Measurements from ENCODE around the gene STH. TPM values are rescaled to one million over a fixed set of nuclear protein-coding genes. Genes with fewer than 3 reads are reported as not detected.

STH gene
- total and polyA plus RNA-seq, 10 of the 15 experiments (the other 5 are each of a cell fraction or from before 2014, with no cell fraction given), result not detected

DNA sequence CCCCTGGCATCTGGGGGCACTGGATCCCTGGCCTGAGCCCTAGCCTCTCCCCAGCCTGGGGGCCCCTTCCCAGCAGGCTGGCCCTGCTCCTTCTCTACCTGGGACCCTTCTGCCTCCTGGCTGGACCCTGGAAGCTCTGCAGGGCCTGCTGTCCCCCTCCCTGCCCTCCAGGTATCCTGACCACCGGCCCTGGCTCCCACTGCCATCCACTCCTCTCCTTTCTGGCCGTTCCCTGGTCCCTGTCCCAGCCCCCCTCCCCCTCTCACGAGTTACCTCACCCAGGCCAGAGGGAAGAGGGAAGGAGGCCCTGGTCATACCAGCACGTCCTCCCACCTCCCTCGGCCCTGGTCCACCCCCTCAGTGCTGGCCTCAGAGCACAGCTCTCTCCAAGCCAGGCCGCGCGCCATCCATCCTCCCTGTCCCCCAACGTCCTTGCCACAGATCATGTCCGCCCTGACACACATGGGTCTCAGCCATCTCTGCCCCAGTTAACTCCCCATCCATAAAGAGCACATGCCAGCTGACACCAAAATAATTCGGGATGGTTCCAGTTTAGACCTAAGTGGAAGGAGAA is 13.5 kb downstream of the STH start (continued):
- TF ChIP-seq, protein P1, sequence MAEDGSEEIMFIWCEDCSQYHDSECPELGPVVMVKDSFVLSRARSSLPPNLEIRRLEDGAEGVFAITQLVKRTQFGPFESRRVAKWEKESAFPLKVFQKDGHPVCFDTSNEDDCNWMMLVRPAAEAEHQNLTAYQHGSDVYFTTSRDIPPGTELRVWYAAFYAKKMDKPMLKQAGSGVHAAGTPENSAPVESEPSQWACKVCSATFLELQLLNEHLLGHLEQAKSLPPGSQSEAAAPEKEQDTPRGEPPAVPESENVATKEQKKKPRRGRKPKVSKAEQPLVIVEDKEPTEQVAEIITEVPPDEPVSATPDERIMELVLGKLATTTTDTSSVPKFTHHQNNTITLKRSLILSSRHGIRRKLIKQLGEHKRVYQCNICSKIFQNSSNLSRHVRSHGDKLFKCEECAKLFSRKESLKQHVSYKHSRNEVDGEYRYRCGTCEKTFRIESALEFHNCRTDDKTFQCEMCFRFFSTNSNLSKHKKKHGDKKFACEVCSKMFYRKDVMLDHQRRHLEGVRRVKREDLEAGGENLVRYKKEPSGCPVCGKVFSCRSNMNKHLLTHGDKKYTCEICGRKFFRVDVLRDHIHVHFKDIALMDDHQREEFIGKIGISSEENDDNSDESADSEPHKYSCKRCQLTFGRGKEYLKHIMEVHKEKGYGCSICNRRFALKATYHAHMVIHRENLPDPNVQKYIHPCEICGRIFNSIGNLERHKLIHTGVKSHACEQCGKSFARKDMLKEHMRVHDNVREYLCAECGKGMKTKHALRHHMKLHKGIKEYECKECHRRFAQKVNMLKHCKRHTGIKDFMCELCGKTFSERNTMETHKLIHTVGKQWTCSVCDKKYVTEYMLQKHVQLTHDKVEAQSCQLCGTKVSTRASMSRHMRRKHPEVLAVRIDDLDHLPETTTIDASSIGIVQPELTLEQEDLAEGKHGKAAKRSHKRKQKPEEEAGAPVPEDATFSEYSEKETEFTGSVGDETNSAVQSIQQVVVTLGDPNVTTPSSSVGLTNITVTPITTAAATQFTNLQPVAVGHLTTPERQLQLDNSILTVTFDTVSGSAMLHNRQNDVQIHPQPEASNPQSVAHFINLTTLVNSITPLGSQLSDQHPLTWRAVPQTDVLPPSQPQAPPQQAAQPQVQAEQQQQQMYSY (CRISPR knock-in tag; IDR thresholded peaks at IDR 0.05), result no peak
- TF ChIP-seq STAT1 (conservative IDR thresholded peaks at IDR 0.05), result no peak
- TF ChIP-seq, protein P2, sequence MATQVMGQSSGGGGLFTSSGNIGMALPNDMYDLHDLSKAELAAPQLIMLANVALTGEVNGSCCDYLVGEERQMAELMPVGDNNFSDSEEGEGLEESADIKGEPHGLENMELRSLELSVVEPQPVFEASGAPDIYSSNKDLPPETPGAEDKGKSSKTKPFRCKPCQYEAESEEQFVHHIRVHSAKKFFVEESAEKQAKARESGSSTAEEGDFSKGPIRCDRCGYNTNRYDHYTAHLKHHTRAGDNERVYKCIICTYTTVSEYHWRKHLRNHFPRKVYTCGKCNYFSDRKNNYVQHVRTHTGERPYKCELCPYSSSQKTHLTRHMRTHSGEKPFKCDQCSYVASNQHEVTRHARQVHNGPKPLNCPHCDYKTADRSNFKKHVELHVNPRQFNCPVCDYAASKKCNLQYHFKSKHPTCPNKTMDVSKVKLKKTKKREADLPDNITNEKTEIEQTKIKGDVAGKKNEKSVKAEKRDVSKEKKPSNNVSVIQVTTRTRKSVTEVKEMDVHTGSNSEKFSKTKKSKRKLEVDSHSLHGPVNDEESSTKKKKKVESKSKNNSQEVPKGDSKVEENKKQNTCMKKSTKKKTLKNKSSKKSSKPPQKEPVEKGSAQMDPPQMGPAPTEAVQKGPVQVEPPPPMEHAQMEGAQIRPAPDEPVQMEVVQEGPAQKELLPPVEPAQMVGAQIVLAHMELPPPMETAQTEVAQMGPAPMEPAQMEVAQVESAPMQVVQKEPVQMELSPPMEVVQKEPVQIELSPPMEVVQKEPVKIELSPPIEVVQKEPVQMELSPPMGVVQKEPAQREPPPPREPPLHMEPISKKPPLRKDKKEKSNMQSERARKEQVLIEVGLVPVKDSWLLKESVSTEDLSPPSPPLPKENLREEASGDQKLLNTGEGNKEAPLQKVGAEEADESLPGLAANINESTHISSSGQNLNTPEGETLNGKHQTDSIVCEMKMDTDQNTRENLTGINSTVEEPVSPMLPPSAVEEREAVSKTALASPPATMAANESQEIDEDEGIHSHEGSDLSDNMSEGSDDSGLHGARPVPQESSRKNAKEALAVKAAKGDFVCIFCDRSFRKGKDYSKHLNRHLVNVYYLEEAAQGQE (IDR thresholded peaks at IDR 0.05; ENCODE audit: low read depth, low read length), result no peak
- no peak for TF ChIP-seq FOXM1 (IDR thresholded peaks at IDR 0.05; ENCODE audit: low read depth, low read length)
- no peak for TF ChIP-seq ZNF274 (IDR thresholded peaks at IDR 0.05; ENCODE audit: insufficient read depth, insufficient read length)

DNA sequence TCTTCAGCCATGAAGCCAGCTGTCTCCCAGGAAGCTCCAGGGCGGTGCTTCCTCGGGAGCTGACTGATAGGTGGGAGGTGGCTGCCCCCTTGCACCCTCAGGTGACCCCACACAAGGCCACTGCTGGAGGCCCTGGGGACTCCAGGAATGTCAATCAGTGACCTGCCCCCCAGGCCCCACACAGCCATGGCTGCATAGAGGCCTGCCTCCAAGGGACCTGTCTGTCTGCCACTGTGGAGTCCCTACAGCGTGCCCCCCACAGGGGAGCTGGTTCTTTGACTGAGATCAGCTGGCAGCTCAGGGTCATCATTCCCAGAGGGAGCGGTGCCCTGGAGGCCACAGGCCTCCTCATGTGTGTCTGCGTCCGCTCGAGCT is 14.1 kb downstream of the STH start:
- ATAC-seq, result no peak
- no peaks in the 10 kb centered on the region for H3K27me3 ChIP-seq (replicated peaks in 1 of 2; ENCODE audit: control insufficient read depth in 2 of 2, insufficient read depth in 2 of 2, low read length in 1 of 2)
- ChIA-PET POLR2A (no interaction called here), CTCF (no interaction called here), SMC1A (ENCODE audit: uncharacterized antibody, unreplicated experiment) (no interaction called here), RAD21 (ENCODE audit: unreplicated experiment) (no interaction called here)
- no peak overlapping the region for H2AFZ ChIP-seq (ENCODE audit: control insufficient read depth, low read depth, low read length)
- no peaks in the 10 kb centered on the region for H3K36me3 ChIP-seq (ENCODE audit: control insufficient read depth in 2 of 2, insufficient read depth in 2 of 2, low read length in 1 of 2)
- no peaks in the 10 kb centered on the region for H3K4me1 ChIP-seq (ENCODE audit: control insufficient read depth, insufficient read depth, low read length)
- H3K27ac ChIP-seq (ENCODE audit: control insufficient read depth, insufficient read depth), result no peak overlapping the region
- no peaks in the 10 kb centered on the region for H3K9me3 ChIP-seq (replicated peaks; ENCODE audit: control insufficient read depth, insufficient read depth, low read length)
- no TSS peak for BruUV-seq (replicated peaks)
- FAIRE-seq, result no peak
- H3K4me3 ChIP-seq, result no peak overlapping the region
- in situ Hi-C loops (cut with MboI), result no loop called here
- 42% methylated on average over 7 of the region's 7 CpGs for WGBS (ENCODE audit: insufficient coverage, insufficient replicate concordance, low lambda C conversion rate, missing lambda C conversion rate)
- no peak for DNase-seq (ENCODE audit: low read depth, low spot score)
- H3K4me2 ChIP-seq (ENCODE audit: control insufficient read depth, insufficient read depth), result no peak overlapping the region
- no peaks in the 10 kb centered on the region for H4K20me1 ChIP-seq (ENCODE audit: control insufficient read depth, insufficient read depth)
- intact Hi-C loops (cut with micrococcal nuclease; ENCODE audit: unreplicated experiment), result no loop called here
- H3K79me2 ChIP-seq (ENCODE audit: control insufficient read depth, insufficient read depth, low read length), result no peaks in the 10 kb centered on the region
- H3K9ac ChIP-seq (ENCODE audit: control insufficient read depth, insufficient read depth, low read length), result no peak overlapping the region
- no peak for TF ChIP-seq TAF1 (IDR thresholded peaks at IDR 0.05; ENCODE audit: borderline replicate concordance, low read depth, low read length)
- TF ChIP-seq, protein P3, sequence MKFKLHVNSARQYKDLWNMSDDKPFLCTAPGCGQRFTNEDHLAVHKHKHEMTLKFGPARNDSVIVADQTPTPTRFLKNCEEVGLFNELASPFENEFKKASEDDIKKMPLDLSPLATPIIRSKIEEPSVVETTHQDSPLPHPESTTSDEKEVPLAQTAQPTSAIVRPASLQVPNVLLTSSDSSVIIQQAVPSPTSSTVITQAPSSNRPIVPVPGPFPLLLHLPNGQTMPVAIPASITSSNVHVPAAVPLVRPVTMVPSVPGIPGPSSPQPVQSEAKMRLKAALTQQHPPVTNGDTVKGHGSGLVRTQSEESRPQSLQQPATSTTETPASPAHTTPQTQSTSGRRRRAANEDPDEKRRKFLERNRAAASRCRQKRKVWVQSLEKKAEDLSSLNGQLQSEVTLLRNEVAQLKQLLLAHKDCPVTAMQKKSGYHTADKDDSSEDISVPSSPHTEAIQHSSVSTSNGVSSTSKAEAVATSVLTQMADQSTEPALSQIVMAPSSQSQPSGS (IDR thresholded peaks at IDR 0.05; ENCODE audit: low read length), result no peak
- no peak for TF ChIP-seq TARDBP (IDR thresholded peaks at IDR 0.05; ENCODE audit: borderline replicate concordance)
- TF ChIP-seq TCF3 (IDR thresholded peaks at IDR 0.05; ENCODE audit: borderline replicate concordance, insufficient read depth, low read depth, low read length), result no peak
- TF ChIP-seq, protein P4, sequence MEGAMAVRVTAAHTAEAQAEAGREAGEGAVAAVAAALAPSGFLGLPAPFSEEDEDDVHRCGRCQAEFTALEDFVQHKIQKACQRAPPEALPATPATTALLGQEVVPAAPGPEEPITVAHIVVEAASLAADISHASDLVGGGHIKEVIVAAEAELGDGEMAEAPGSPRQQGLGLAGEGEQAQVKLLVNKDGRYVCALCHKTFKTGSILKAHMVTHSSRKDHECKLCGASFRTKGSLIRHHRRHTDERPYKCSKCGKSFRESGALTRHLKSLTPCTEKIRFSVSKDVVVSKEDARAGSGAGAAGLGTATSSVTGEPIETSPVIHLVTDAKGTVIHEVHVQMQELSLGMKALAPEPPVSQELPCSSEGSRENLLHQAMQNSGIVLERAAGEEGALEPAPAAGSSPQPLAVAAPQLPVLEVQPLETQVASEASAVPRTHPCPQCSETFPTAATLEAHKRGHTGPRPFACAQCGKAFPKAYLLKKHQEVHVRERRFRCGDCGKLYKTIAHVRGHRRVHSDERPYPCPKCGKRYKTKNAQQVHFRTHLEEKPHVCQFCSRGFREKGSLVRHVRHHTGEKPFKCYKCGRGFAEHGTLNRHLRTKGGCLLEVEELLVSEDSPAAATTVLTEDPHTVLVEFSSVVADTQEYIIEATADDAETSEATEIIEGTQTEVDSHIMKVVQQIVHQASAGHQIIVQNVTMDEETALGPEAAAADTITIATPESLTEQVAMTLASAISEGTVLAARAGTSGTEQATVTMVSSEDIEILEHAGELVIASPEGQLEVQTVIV (IDR thresholded peaks at IDR 0.05; ENCODE audit: borderline replicate concordance, partially characterized antibody), result no peak
- TF ChIP-seq ZNF24 (IDR thresholded peaks at IDR 0.05), result no peak
- no peak for TF ChIP-seq CREM (IDR thresholded peaks at IDR 0.05; ENCODE audit: low read depth)

Data from GM12878 (cell line).